HEK293T (cell line): ENCODE measurements around the gene LYAR.

ENCODE experiments used
- CTCF ChIA-PET: fragments of 350-600 bp; formaldehyde crosslinking; extraction: SDS; loops from one replicate; lab custom pipeline; 2021; ENCODE audit warnings: antibody characterized with exemption, inconsistent platforms; lab: Yijun Ruan, JAX
- POLR2A ChIA-PET: fragments of 350-600 bp; formaldehyde crosslinking; extraction: SDS; loops from one replicate; lab custom pipeline; 2020; ENCODE audit warnings: antibody characterized with exemption, inconsistent platforms; lab: Yijun Ruan, JAX
- DNase-seq: peaks from one replicate; pipeline ENCODE4 v3.0.0; 2012; ENCODE audit warnings: mixed read lengths; ENCODE audit errors: extremely low spot score
- ARNT ChIP-seq: fragments of 450-650 bp; IDR thresholded peaks from 2 replicates; pipeline ENCODE4 v1.6.1; 2017; ENCODE audit warnings: mild to moderate bottlenecking
- BHLHE40 ChIP-seq: fragments of 450-650 bp; IDR thresholded peaks from 2 replicates; pipeline ENCODE4 v1.6.1; 2016; ENCODE audit warnings: mild to moderate bottlenecking, moderate library complexity, borderline replicate concordance
- CTBP1 ChIP-seq: fragments of 450-650 bp; IDR thresholded peaks from 2 replicates; pipeline ENCODE4 v1.6.1; 2016; ENCODE audit warnings: borderline replicate concordance
- ELF4 ChIP-seq: fragments of 450-650 bp; IDR thresholded peaks from 2 replicates; pipeline ENCODE4 v1.6.1; 2017; ENCODE audit warnings: antibody characterized with exemption
- FOXA1 ChIP-seq: fragments of 450-650 bp; IDR thresholded peaks from 2 replicates; pipeline ENCODE4 v1.6.1; 2016; ENCODE audit warnings: mild to moderate bottlenecking
- FOXK2 ChIP-seq: fragments of 450-650 bp; IDR thresholded peaks from 2 replicates; pipeline ENCODE4 v1.6.1; 2016; ENCODE audit warnings: mild to moderate bottlenecking
- FOXM1 ChIP-seq: fragments of 450-650 bp; IDR thresholded peaks from 2 replicates; pipeline ENCODE4 v1.6.1; 2017; ENCODE audit warnings: mild to moderate bottlenecking, borderline replicate concordance
- HDGF ChIP-seq: fragments of 450-650 bp; IDR thresholded peaks from 2 replicates; pipeline ENCODE4 v1.6.1; 2017; ENCODE audit warnings: antibody characterized with exemption, borderline replicate concordance
- L3MBTL2 ChIP-seq: fragments of 450-650 bp; conservative IDR thresholded peaks from 2 replicates; pipeline ENCODE4 v1.6.1; 2016; ENCODE audit warnings: mild to moderate bottlenecking
- LEF1 ChIP-seq: fragments of 450-650 bp; IDR thresholded peaks from 2 replicates; pipeline ENCODE4 v1.6.1; 2017; ENCODE audit warnings: mild to moderate bottlenecking, borderline replicate concordance
- NFRKB ChIP-seq: fragments of 450-650 bp; IDR thresholded peaks from 2 replicates; pipeline ENCODE4 v1.6.1; 2016; ENCODE audit warnings: mild to moderate bottlenecking, moderate library complexity
- PKNOX1 ChIP-seq: fragments of 450-650 bp; IDR thresholded peaks from 2 replicates; pipeline ENCODE4 v1.6.1; 2016
- SP1 ChIP-seq: fragments of 450-650 bp; IDR thresholded peaks from 2 replicates; pipeline ENCODE4 v1.6.1; 2017
- SUZ12 ChIP-seq: fragments of 450-650 bp; IDR thresholded peaks from 2 replicates; pipeline ENCODE4 v1.6.1; 2016; ENCODE audit warnings: mild to moderate bottlenecking
- TARDBP ChIP-seq: fragments of 450-650 bp; IDR thresholded peaks from 2 replicates; pipeline ENCODE4 v1.6.1; 2016
- ZNF384 ChIP-seq: fragments of 450-650 bp; IDR thresholded peaks from 2 replicates; pipeline ENCODE4 v1.6.1; 2016

Gene LYAR

GRCh38 chr4:4327652-4328121, 37.7 kb upstream of the LYAR start:
- POLR2A ChIA-PET: no interaction called here
- no peak for TF ChIP-seq PKNOX1
- TF ChIP-seq ZNF384: no peak
- no peak for TF ChIP-seq LEF1
- TF ChIP-seq BHLHE40: no peak
- no peak for TF ChIP-seq FOXA1
- no peak for TF ChIP-seq ELF4
- TF ChIP-seq TARDBP: no peak
- no peak for TF ChIP-seq HDGF
- no peak for TF ChIP-seq FOXM1
- TF ChIP-seq L3MBTL2: no peak
- TF ChIP-seq SP1: no peak
- no peak for TF ChIP-seq CTBP1
- TF ChIP-seq ARNT: no peak
- no peak for TF ChIP-seq SUZ12
- TF ChIP-seq FOXK2: no peak
- TF ChIP-seq NFRKB: no peak
- CTCF ChIA-PET: interaction anchor here (0.7 to 1.2 kb wide), 2 partner anchors 9 to 18 kb away, joined by 4 to 6 read pairs; no protein-coding TSS in a partner anchor
- peak; percentile 63 for DNase-seq

GRCh38 chr4:4326166-4326565, 36.2 kb upstream of the LYAR start:
- CTCF ChIA-PET: no interaction called here
- TF ChIP-seq CTBP1 (no peak), L3MBTL2 (no peak)
- DNase-seq: no peak
- POLR2A ChIA-PET: no interaction called here

- ChIA-PET POLR2A (no interaction called here), CTCF (no interaction called here)
- TF ChIP-seq NFRKB (no peak), FOXK2 (no peak), FOXA1 (no peak), HDGF (no peak), PKNOX1 (no peak), L3MBTL2 (no peak), ELF4 (no peak), SP1 (no peak), FOXM1 (no peak), ZNF384 (no peak), SUZ12 (no peak), CTBP1 (no peak), BHLHE40 (no peak), ARNT (no peak), TARDBP (no peak), LEF1 (no peak)
- DNase-seq: no peak
Observed at GRCh38 chr4:4325321-4325720, 35.4 kb upstream of the LYAR start.

- ChIA-PET CTCF (no interaction called here), POLR2A (no interaction called here)
- TF ChIP-seq L3MBTL2: no peak
- TF ChIP-seq ZNF384: no peak
- TF ChIP-seq BHLHE40: no peak
- no peak for TF ChIP-seq PKNOX1
- no peak for TF ChIP-seq ARNT
- DNase-seq: no peak
Observed at GRCh38 chr4:4323705-4324534, 34.0 kb upstream of the LYAR start.

- TF ChIP-seq HDGF: no peak
- no peak for DNase-seq
- ChIA-PET POLR2A (no interaction called here), CTCF (no interaction called here)
Observed at GRCh38 chr4:4321951-4322688, 32.2 kb upstream of the LYAR start.

GRCh38 chr4:4320951-4321714, 31.2 kb upstream of the LYAR start:
- POLR2A ChIA-PET: interaction anchor here (0.5 kb wide), 1 partner anchor 17 kb away, joined by 3 read pairs; no protein-coding TSS in a partner anchor
- CTCF ChIA-PET: no interaction called here
- TF ChIP-seq BHLHE40: no peak
- no peak for TF ChIP-seq PKNOX1
- no peak for TF ChIP-seq ELF4
- no peak for TF ChIP-seq HDGF
- TF ChIP-seq ZNF384: no peak
- no peak for TF ChIP-seq FOXK2
- no peak for TF ChIP-seq CTBP1
- no peak for TF ChIP-seq NFRKB
- no peak for TF ChIP-seq TARDBP
- no peak for TF ChIP-seq SUZ12
- TF ChIP-seq SP1: no peak
- TF ChIP-seq LEF1: no peak
- DNase-seq: no peak
